H1 (cell line): Measurements from ENCODE around the gene IL2RA. TPM values are rescaled to one million over a fixed set of nuclear protein-coding genes. Genes with fewer than 3 reads are reported as not detected.

Source experiments
- CTCF ChIA-PET: fragments of 300-600 bp; sonication (Branson Sonifier 250); formaldehyde crosslinking; loops from one replicate; lab custom pipeline; 2021; ENCODE audit not compliant: partially characterized antibody; lab: Charles Lee
- POLR2A ChIA-PET: fragments of 300-600 bp; sonication (Branson Sonifier 250); formaldehyde crosslinking; loops from one replicate; lab custom pipeline; 2021; ENCODE audit warnings: inconsistent platforms; ENCODE audit not compliant: partially characterized antibody; lab: Charles Lee
- DNase-seq, 2 experiments: peaks; one replicate each; pipeline versions ENCODE4 v3.0.0 to v3.0.0-alpha.2; 2010 to 2022; ENCODE audit warnings: low spot score in 2 of 2, low read depth in 1 of 2, mixed read lengths in 1 of 2
- FAIRE-seq: peaks from 2 replicates; lab custom pipeline; 2011; peaks lifted over from hg19 to GRCh38; lab: Jason Lieb, UNC
- H2AFZ ChIP-seq: 2 replicates; pipeline ENCODE4 v1.8.1; 2012; ENCODE audit warnings: low read length, inconsistent platforms
- H2AK5ac ChIP-seq: 2 replicates; pipeline ENCODE4 v1.6.1; 2013; ENCODE audit warnings: low read depth, low read length
- H2BK120ac ChIP-seq: replicated peaks from 2 replicates; pipeline ENCODE3; 2013; ENCODE audit warnings: low read depth, low read length, inconsistent platforms
- H2BK12ac ChIP-seq: 2 replicates; pipeline ENCODE4 v1.6.1; 2013; ENCODE audit warnings: low read depth, low read length
- H2BK15ac ChIP-seq: 2 replicates; pipeline ENCODE4 v1.6.1; 2013; ENCODE audit warnings: low read length
- H2BK20ac ChIP-seq: 2 replicates; pipeline ENCODE4 v1.6.1; 2013; ENCODE audit warnings: low read length
- H2BK5ac ChIP-seq: 2 replicates; pipeline ENCODE4 v1.6.1; 2013; ENCODE audit warnings: low read depth, low read length
- H3K14ac ChIP-seq: 2 replicates; pipeline ENCODE4 v1.6.1; 2013; ENCODE audit warnings: inconsistent platforms; ENCODE audit not compliant: insufficient read length
- H3K18ac ChIP-seq: 2 replicates; pipeline ENCODE4 v1.6.1; 2013; ENCODE audit warnings: low read length; ENCODE audit errors: extremely low read depth
- H3K23ac ChIP-seq: 2 replicates; pipeline ENCODE4 v1.6.1; 2013; ENCODE audit warnings: inconsistent platforms; ENCODE audit not compliant: insufficient read length
- H3K23me2 ChIP-seq: 2 replicates; pipeline ENCODE4 v1.6.1; 2013; ENCODE audit warnings: low read depth, low read length
- H3K27ac ChIP-seq: 2 replicates; pipeline ENCODE4 v1.6.1; 2011; ENCODE audit warnings: low read depth, low read length, inconsistent platforms
- H3K27me3 ChIP-seq, 4 experiments: replicated peaks in 1 of 4; 1 replicate in 1 of 4; 2 replicates in 3 of 4; pipeline versions ENCODE4 v1.6.1 to v1.8.1; 2011 to 2013; ENCODE audit warnings: low read length in 3 of 4, mild to moderate bottlenecking in 3 of 4, inconsistent platforms in 2 of 4, mixed read lengths in 2 of 4, moderate library complexity in 1 of 4; ENCODE audit not compliant: control insufficient read depth in 3 of 4, insufficient read depth in 3 of 4; ENCODE audit errors: extremely low read depth in 1 of 4
- H3K36me3 ChIP-seq, 4 experiments: 2 replicates each; pipeline versions ENCODE4 v1.6.1 to v1.8.1; 2011 to 2013; ENCODE audit warnings: mild to moderate bottlenecking in 4 of 4, low read length in 3 of 4, moderate library complexity in 2 of 4, control low read depth in 1 of 4, inconsistent platforms in 1 of 4; ENCODE audit not compliant: insufficient read depth in 4 of 4, control insufficient read depth in 2 of 4
- H3K4ac ChIP-seq: replicated peaks from 2 replicates; pipeline ENCODE3; 2013; ENCODE audit warnings: low read length, low read depth, mixed read lengths, inconsistent platforms; ENCODE audit not compliant: insufficient read length
- H3K4me1 ChIP-seq, 4 experiments: replicated peaks in 1 of 4; 1 replicate in 1 of 4; 2 replicates in 3 of 4; pipeline versions ENCODE4 v1.6.1 to v1.8.1; 2011 to 2013; ENCODE audit warnings: low read length in 3 of 4, inconsistent platforms in 2 of 4, mixed read lengths in 1 of 4; ENCODE audit not compliant: insufficient read depth in 4 of 4, control insufficient read depth in 3 of 4
- H3K4me2 ChIP-seq, 2 experiments: 2 replicates each; pipeline versions ENCODE4 v1.6.1 to v1.8.1; 2011 to 2013; ENCODE audit warnings: low read depth in 2 of 2, low read length in 2 of 2, control low read depth in 1 of 2, inconsistent platforms in 1 of 2, mild to moderate bottlenecking in 1 of 2; ENCODE audit not compliant: insufficient read depth in 1 of 2
- H3K4me3 ChIP-seq, 4 experiments: fragments of 200-600, 300-600 bp in 1 of 4; sonication (generic), shearing (Covaris generic), sonication (Bioruptor Twin) in 1 of 4; 2 replicates each; pipeline versions ENCODE4 v1.5.1 to v1.8.1; 2011 to 2016; ENCODE audit warnings: low read length in 4 of 4, low read depth in 3 of 4, control low read depth in 2 of 4, inconsistent platforms in 2 of 4, mild to moderate bottlenecking in 2 of 4, mixed read lengths in 1 of 4, moderate library complexity in 1 of 4; ENCODE audit not compliant: insufficient read depth in 2 of 4; ENCODE audit errors: extremely low read depth in 1 of 4
- H3K56ac ChIP-seq: replicated peaks from 2 replicates; pipeline ENCODE3; 2013; ENCODE audit warnings: low read depth, mild to moderate bottlenecking, mixed read lengths, low read length, inconsistent platforms; ENCODE audit not compliant: insufficient read length
- H3K79me1 ChIP-seq: 2 replicates; pipeline ENCODE4 v1.6.1; 2013; ENCODE audit warnings: low read depth, low read length, control low read depth
- H3K79me2 ChIP-seq, 2 experiments: 2 replicates each; pipeline versions ENCODE4 v1.6.1 to v1.8.1; 2012 to 2013; ENCODE audit warnings: low read length in 2 of 2, mild to moderate bottlenecking in 2 of 2, inconsistent platforms in 1 of 2; ENCODE audit not compliant: insufficient read depth in 2 of 2, control insufficient read depth in 1 of 2
- H3K9ac ChIP-seq, 4 experiments: replicated peaks in 1 of 4; 1 replicate in 1 of 4; 2 replicates in 3 of 4; pipeline versions ENCODE4 v1.6.1 to v1.8.1; 2011 to 2013; ENCODE audit warnings: low read depth in 3 of 4, low read length in 3 of 4, control low read depth in 2 of 4, mild to moderate bottlenecking in 2 of 4, moderate library complexity in 2 of 4, inconsistent platforms in 1 of 4; ENCODE audit errors: extremely low read depth in 1 of 4
- H3K9me3 ChIP-seq, 2 experiments: 2 replicates each; pipeline versions ENCODE4 v1.6.1 to v1.8.1; 2012 to 2013; ENCODE audit warnings: mild to moderate bottlenecking in 2 of 2, moderate library complexity in 2 of 2, control low read depth in 1 of 2, inconsistent platforms in 1 of 2, low read depth in 1 of 2, low read length in 1 of 2, mixed read lengths in 1 of 2; ENCODE audit not compliant: insufficient read depth in 2 of 2
- H4K20me1 ChIP-seq, 2 experiments: replicated peaks in 1 of 2; 2 replicates each; pipeline versions ENCODE3 to v1.8.1; 2011 to 2013; ENCODE audit warnings: inconsistent platforms in 2 of 2, low read length in 2 of 2, mild to moderate bottlenecking in 1 of 2; ENCODE audit not compliant: insufficient read depth in 2 of 2, control insufficient read depth in 1 of 2
- H4K5ac ChIP-seq: 2 replicates; pipeline ENCODE4 v1.6.1; 2013; ENCODE audit warnings: low read length, low read depth, mixed read lengths, inconsistent platforms; ENCODE audit not compliant: insufficient read length
- H4K8ac ChIP-seq: 2 replicates; pipeline ENCODE4 v1.8.0; 2013; ENCODE audit warnings: mild to moderate bottlenecking, moderate library complexity, low read length, inconsistent platforms; ENCODE audit not compliant: insufficient read depth; ENCODE audit errors: extremely low read depth
- H4K91ac ChIP-seq: replicated peaks from 2 replicates; pipeline ENCODE3; 2013; ENCODE audit warnings: low read length, mixed read lengths, inconsistent platforms; ENCODE audit not compliant: insufficient read length
- BACH1 ChIP-seq: IDR thresholded peaks from 2 replicates; pipeline ENCODE4 v1.6.1; 2012; ENCODE audit warnings: low read length, improper control_type of control experiment
- CREB1 ChIP-seq: IDR thresholded peaks from 2 replicates; pipeline ENCODE4 v1.6.1; 2012; ENCODE audit warnings: inconsistent platforms
- EGR1 ChIP-seq: IDR thresholded peaks from 2 replicates; pipeline ENCODE4 v1.6.1; 2011; ENCODE audit warnings: low read depth, low read length, borderline replicate concordance
- FOSL1 ChIP-seq: IDR thresholded peaks from 2 replicates; pipeline ENCODE4 v1.6.1; 2011; ENCODE audit warnings: mild to moderate bottlenecking, low read depth, low read length, moderate library complexity; ENCODE audit not compliant: insufficient read depth
- GABPA ChIP-seq: IDR thresholded peaks from 2 replicates; pipeline ENCODE4 v1.6.1; 2011; ENCODE audit warnings: mild to moderate bottlenecking, low read length, moderate library complexity, borderline replicate concordance; ENCODE audit not compliant: insufficient read depth
- HDAC2 ChIP-seq, 2 experiments: fragments of 300-600 bp in 1 of 2; sonication (generic) in 1 of 2; IDR thresholded peaks; 2 replicates each; pipeline ENCODE4 v1.6.1; 2011 to 2012; ENCODE audit warnings: low read depth in 2 of 2, low read length in 2 of 2, mild to moderate bottlenecking in 2 of 2, moderate library complexity in 2 of 2, borderline replicate concordance in 1 of 2, inconsistent platforms in 1 of 2
- POLR2AphosphoS5 ChIP-seq: IDR thresholded peaks from 2 replicates; pipeline ENCODE4 v1.6.1; 2011; ENCODE audit warnings: low read depth, low read length
- SAP30 ChIP-seq: fragments of 300-600 bp; sonication (generic); IDR thresholded peaks from 2 replicates; pipeline ENCODE4 v1.7.1; 2012; ENCODE audit warnings: low read length, moderate library complexity, mild to moderate bottlenecking, inconsistent platforms; ENCODE audit not compliant: insufficient read depth, insufficient replicate concordance
- SIX5 ChIP-seq: IDR thresholded peaks from 2 replicates; pipeline ENCODE4 v1.6.1; 2011; ENCODE audit warnings: mild to moderate bottlenecking, low read depth, low read length
- SRF ChIP-seq: IDR thresholded peaks from 2 replicates; pipeline ENCODE4 v1.6.1; 2011; ENCODE audit warnings: mild to moderate bottlenecking, low read depth, low read length, moderate library complexity
- TCF12 ChIP-seq: IDR thresholded peaks from 2 replicates; pipeline ENCODE4 v1.6.1; 2011; ENCODE audit warnings: low read depth, mild to moderate bottlenecking, low read length
- polyA plus RNA-seq, 7 experiments: library from polyadenylated mRNA; depleted of rRNA in 3 of 7; stranded (reverse) in 5 of 7; unstranded in 2 of 7; fragments of >200 nt in 5 of 7; fragments of 200-250 nt in 2 of 7; gene quantifications; 1 replicate in 5 of 7; 2 replicates in 1 of 7; 4 replicates in 1 of 7; pipeline versions ENCODE4 v1.2.1 to v1.2.3, GENCODE V29; 2011 to 2013; ENCODE audit warnings: missing spikeins in 2 of 7, mixed read lengths in 2 of 7
- total RNA-seq: library from RNA; stranded (reverse); fragmentation: NEBNext Ultra II Directional; extraction: Animal tissue kit (Norgen Biotek cat#: 25700); gene quantifications from 2 replicates; pipeline ENCODE4 v1.2.1, GENCODE V29; 2021
- TF ChIP-seq, protein P1 (sequence below): IDR thresholded peaks from 2 replicates; pipeline ENCODE4 v1.6.1; 2011; ENCODE audit warnings: low read depth, mild to moderate bottlenecking, low read length; ENCODE audit not compliant: insufficient read depth
- TF ChIP-seq, protein P2 (sequence below), 3 experiments: IDR thresholded peaks; 1 replicate in 2 of 3; 2 replicates in 1 of 3; pipeline versions ENCODE4 v1.5.1 to v1.6.1; 2011; ENCODE audit warnings: low read length in 3 of 3, mild to moderate bottlenecking in 3 of 3, inconsistent platforms in 2 of 3, low read depth in 1 of 3, moderate library complexity in 1 of 3; ENCODE audit not compliant: insufficient read depth in 1 of 3; ENCODE audit errors: control extremely low read depth in 1 of 3

The IL2RA gene
- total and polyA plus RNA-seq, 2 of the 8 experiments (the other 6 are each of a cell fraction or from before 2014, with no cell fraction given) = not detected

DNA sequence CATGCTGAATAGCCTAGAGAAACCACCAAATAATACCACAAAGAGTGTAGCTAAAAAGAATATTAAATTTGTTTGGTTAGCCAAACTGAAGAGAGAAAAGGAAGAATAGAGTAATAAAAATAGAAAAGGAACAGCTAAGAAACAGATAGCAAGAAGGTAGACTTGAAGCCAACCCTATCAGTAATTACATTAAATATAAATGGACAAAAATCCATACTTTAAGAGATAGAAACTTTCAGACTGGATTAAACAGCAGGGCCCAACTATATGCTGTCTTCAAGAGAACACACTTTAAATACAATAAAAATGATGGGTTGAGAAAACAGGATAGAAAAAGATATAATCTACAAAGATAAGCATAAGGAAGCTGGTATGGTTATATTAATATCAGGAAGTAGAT, 31.2 kb downstream of the IL2RA start:
- no peak overlapping the region for H2BK12ac ChIP-seq
- no peak overlapping the region for H2BK120ac ChIP-seq
- no peaks in the 10 kb centered on the region for H3K36me3 ChIP-seq
- no peak for DNase-seq
- no peak overlapping the region for H3K4me3 ChIP-seq
- H3K56ac ChIP-seq = no peak overlapping the region
- H3K23me2 ChIP-seq = no peaks in the 10 kb centered on the region
- no peak overlapping the region for H2BK5ac ChIP-seq
- FAIRE-seq = no peak
- H4K20me1 ChIP-seq = no peaks in the 10 kb centered on the region
- no peak overlapping the region for H2BK20ac ChIP-seq
- no peaks in the 10 kb centered on the region for H3K27me3 ChIP-seq
- H4K91ac ChIP-seq = no peak overlapping the region
- no peak overlapping the region for H3K4me2 ChIP-seq
- H2AFZ ChIP-seq = no peak overlapping the region
- H2BK15ac ChIP-seq = no peak overlapping the region
- no peak overlapping the region for H3K18ac ChIP-seq
- H3K4me1 ChIP-seq = no peaks in the 10 kb centered on the region
- H3K9ac ChIP-seq = no peak overlapping the region
- no peaks in the 10 kb centered on the region; a peak in 1 of 4 replicates for H3K9me3 ChIP-seq
- H2AK5ac ChIP-seq = no peak overlapping the region
- no peaks in the 10 kb centered on the region for H3K79me1 ChIP-seq
- no peak overlapping the region for H3K27ac ChIP-seq
- H4K8ac ChIP-seq = no peak overlapping the region
- H3K14ac ChIP-seq = no peak overlapping the region
- no peaks in the 10 kb centered on the region for H3K79me2 ChIP-seq
- H3K4ac ChIP-seq = no peak overlapping the region
- ChIA-PET POLR2A (no interaction called here), CTCF (no interaction called here)
- H4K5ac ChIP-seq = no peak overlapping the region
- no peak overlapping the region for H3K23ac ChIP-seq
- TF ChIP-seq, protein P1, sequence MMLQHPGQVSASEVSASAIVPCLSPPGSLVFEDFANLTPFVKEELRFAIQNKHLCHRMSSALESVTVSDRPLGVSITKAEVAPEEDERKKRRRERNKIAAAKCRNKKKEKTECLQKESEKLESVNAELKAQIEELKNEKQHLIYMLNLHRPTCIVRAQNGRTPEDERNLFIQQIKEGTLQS = no peak
- TF ChIP-seq SAP30 (no peak), CREB1 (no peak), GABPA (no peak), SIX5 (no peak), FOSL1 (no peak), EGR1 (no peak), BACH1 (no peak), TCF12 (no peak), HDAC2 (IDR thresholded peaks at IDR 0.05; ENCODE audit: borderline replicate concordance in 1 of 2, low read depth in 2 of 2, low read length in 2 of 2) (no peak), POLR2AphosphoS5 (no peak), SRF (no peak)
- TF ChIP-seq, protein P2, sequence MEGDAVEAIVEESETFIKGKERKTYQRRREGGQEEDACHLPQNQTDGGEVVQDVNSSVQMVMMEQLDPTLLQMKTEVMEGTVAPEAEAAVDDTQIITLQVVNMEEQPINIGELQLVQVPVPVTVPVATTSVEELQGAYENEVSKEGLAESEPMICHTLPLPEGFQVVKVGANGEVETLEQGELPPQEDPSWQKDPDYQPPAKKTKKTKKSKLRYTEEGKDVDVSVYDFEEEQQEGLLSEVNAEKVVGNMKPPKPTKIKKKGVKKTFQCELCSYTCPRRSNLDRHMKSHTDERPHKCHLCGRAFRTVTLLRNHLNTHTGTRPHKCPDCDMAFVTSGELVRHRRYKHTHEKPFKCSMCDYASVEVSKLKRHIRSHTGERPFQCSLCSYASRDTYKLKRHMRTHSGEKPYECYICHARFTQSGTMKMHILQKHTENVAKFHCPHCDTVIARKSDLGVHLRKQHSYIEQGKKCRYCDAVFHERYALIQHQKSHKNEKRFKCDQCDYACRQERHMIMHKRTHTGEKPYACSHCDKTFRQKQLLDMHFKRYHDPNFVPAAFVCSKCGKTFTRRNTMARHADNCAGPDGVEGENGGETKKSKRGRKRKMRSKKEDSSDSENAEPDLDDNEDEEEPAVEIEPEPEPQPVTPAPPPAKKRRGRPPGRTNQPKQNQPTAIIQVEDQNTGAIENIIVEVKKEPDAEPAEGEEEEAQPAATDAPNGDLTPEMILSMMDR (IDR thresholded peaks at IDR 0.05; ENCODE audit: control extremely low read depth in 1 of 3, insufficient read depth in 1 of 3, low read depth in 1 of 3, low read length in 3 of 3) = no peak
